Activated CD4-positive, alpha-beta T cell treated with anti-CD3 and anti-CD28 coated beads, Interleukin-2, amount 10 ng/mL, durations not matched to agents 24 days and 14 days (primary cell): ENCODE data around the gene PRDM16. TPM values are rescaled to one million over a fixed set of nuclear protein-coding genes. Genes with fewer than 3 reads are reported as not detected.

Experiments used
- DNase-seq: peaks from one replicate; pipeline ENCODE4 v3.0.0; 2022
- H3K27ac Mint-ChIP-seq: one replicate; pipeline ENCODE4 v1.8.0; 2022; ENCODE audit warnings: mild to moderate bottlenecking, mixed read lengths
- H3K27me3 Mint-ChIP-seq: one replicate; pipeline ENCODE4 v1.8.0; 2022; ENCODE audit warnings: mixed read lengths
- H3K36me3 Mint-ChIP-seq: one replicate; pipeline ENCODE4 v1.8.0; 2022; ENCODE audit warnings: low read depth, mild to moderate bottlenecking, mixed read lengths
- H3K4me1 Mint-ChIP-seq: one replicate; pipeline ENCODE4 v1.8.0; 2021; ENCODE audit warnings: mixed read lengths
- H3K4me3 Mint-ChIP-seq: one replicate; pipeline ENCODE4 v1.8.0; 2022; ENCODE audit warnings: mild to moderate bottlenecking, moderate library complexity, mixed read lengths
- H3K9me3 Mint-ChIP-seq: one replicate; pipeline ENCODE4 v1.8.0; 2021; ENCODE audit warnings: mixed read lengths
- intact Hi-C: fragments of 100-400 bp; cut with micrococcal nuclease; formaldehyde crosslinking; loops from one replicate; pipeline ENCODE4 v1.15.1; 2023
- total RNA-seq: library from RNA; stranded (reverse); gene quantifications from 2 replicates; pipeline ENCODE4 v1.2.3, GENCODE V29; 2022

Gene PRDM16
- total RNA-seq, 1 donor from 2014 or later = not detected

DNA sequence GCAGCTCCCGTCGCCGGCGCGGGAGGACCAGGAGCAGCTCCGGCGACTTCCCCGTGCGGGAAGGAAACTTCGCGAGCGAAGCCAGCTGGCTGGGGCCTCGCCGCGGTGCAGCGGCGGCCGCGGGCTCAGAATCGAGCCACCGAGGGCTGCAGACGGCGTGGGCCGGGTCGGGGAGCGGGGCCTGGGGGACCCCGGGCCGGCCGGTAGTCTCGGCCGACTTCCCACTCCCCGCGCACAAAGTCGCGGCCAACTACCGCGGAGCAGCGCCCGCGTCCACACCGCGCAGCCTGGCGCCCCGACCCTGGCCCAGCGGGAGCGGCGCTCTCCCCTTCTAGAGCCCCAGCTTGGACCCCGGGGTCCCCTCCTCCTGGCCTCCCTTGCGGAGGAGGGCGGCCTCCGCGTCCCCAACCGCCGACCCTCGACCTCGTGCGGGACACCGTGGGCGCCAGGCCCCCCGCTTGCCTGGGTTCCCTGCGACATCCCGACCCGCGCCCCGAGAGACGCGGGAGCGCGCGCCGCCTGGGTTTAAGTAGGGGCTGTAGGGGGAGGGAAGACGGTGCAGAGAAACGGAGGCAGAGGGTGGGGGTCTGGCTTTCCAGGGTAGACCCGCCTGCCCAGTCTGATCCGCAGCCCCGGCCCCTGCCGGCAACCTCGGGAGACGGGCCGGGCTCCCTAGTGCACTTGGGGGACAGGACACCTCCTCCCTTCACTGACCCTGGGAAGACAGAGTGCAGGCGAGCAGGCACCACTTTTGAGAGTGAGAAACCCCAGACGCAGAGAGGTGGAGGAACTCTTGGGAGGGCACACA lies 4.7 kb downstream of the PRDM16 start:
- Mint-ChIP-seq H3K27me3 (peaks cover 22% of the 10 kb centered on the region), H3K36me3 (no peaks in the 10 kb centered on the region), H3K27ac (no peak overlapping the region), H3K9me3 (no peaks in the 10 kb centered on the region), H3K4me1 (peaks cover 2% of the 10 kb centered on the region), H3K4me3 (no peak overlapping the region)
- no peak for DNase-seq
- intact Hi-C loops = no loop called here

DNA sequence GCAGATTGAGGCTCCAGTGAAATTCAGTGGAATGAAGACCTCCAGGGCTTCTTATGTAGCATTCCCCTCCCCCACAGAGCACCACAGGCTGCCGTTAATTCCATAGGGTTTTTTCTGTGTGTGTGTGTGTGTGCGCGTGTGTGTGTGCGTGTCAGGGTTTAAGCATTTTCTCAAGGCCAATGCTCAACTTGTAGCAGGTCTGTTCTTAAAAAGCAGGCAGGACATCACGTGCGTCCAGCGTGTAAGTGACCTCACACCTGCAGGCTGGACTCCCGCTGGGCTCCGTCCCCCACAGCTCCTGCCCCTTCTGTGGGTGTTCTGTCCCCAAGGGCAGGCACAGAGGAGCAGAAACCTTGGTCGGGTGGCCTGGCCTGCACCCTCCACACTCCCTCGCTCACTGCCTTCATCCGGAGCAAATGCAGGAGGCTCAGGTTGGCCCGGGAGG lies 5.3 kb downstream of the PRDM16 start:
- Mint-ChIP-seq H3K27ac (no peak overlapping the region), H3K9me3 (no peaks in the 10 kb centered on the region), H3K4me3 (no peak overlapping the region), H3K4me1 (no peaks in the 10 kb centered on the region), H3K36me3 (no peaks in the 10 kb centered on the region), H3K27me3 (peaks cover 22% of the 10 kb centered on the region)
- no peak for DNase-seq
- intact Hi-C loops = no loop called here

DNA sequence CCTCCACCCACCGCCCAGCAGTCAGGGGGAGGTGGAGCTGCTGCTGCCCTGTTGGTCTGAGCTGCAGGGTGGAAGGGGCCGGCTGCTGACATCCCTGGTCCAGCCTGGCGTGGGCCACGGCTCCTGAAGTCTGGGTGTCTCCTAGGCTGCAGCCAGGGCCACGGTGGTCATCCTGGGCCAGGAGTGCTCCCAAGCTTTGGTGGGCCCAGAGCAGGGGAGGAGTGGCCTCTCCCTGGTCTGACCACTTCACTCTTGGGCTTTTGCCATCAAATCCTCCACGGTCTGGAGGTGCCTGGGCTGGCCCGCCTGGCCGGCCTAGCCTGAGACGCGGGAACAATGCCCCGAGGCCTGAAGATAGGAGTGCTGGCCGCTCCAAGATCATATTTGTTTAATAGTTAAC lies 5.8 kb downstream of the PRDM16 start:
- intact Hi-C loops = no loop called here
- Mint-ChIP-seq H3K27me3 (peaks cover 22% of the 10 kb centered on the region), H3K4me3 (no peak overlapping the region), H3K4me1 (no peaks in the 10 kb centered on the region), H3K36me3 (no peaks in the 10 kb centered on the region), H3K9me3 (no peaks in the 10 kb centered on the region), H3K27ac (no peak overlapping the region)
- DNase-seq = no peak

DNA sequence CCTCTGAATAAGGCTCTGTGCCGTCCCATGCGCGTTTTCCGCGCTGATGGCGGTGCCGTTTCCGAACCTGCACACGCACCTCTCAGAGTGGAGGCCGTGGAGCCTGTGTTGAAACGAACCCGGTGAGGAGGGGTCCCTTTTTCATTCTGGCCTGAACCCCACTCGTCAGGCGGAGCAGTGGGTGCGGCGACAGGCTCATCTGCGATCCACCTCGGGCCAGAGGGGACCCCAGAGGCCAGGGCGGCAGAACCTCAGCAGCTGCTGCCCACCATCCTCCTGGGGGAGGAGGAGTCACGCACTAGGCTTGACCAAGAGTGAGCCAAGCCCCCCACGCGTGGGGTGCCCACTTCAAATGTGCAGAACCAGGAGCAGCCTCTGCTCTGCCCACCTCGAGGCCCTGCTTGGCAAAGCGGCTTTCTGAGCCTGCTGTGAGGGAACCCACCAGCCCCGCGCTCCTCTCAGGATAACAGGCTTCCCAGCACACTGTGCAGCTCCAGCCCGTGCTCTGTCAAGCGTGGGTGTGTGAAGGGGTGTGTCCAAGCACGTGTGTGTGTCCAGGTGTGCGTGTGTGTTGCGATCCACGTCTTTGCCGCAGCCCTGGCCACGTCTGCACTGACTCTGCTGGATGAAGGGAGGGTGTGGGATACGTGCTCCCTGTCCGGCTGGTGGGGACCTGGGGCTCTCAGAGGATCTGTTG lies 6.8 kb downstream of the PRDM16 start:
- Mint-ChIP-seq H3K4me1 (no peaks in the 10 kb centered on the region), H3K27me3 (peaks cover 22% of the 10 kb centered on the region), H3K9me3 (no peaks in the 10 kb centered on the region), H3K4me3 (no peak overlapping the region), H3K27ac (no peak overlapping the region), H3K36me3 (no peaks in the 10 kb centered on the region)
- intact Hi-C loops = no loop called here
- no peak for DNase-seq

DNA sequence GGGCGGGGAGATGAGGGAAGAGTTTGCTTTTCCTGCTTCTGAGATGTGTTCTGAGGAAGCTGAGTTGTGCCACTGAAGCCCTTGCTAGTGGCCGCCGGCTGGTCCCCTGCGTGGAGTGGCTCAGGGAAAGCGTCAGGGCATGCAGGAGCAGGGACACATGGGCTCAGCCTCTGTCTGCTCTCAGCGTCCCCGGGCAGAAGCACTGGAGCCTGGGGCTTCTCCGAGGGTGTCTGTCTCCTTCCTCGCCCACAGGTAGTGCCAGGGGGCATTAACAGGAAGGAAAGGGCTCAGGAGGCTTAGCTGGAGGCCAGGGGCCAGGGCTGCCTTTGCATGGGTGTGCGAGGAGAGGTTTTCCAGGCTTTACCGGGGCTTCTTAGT lies 7.3 kb downstream of the PRDM16 start:
- Mint-ChIP-seq H3K36me3 (no peaks in the 10 kb centered on the region), H3K4me3 (no peak overlapping the region), H3K27ac (no peak overlapping the region), H3K27me3 (peaks cover 19% of the 10 kb centered on the region), H3K9me3 (no peaks in the 10 kb centered on the region), H3K4me1 (no peaks in the 10 kb centered on the region)
- intact Hi-C loops = no loop called here
- no peak for DNase-seq

DNA sequence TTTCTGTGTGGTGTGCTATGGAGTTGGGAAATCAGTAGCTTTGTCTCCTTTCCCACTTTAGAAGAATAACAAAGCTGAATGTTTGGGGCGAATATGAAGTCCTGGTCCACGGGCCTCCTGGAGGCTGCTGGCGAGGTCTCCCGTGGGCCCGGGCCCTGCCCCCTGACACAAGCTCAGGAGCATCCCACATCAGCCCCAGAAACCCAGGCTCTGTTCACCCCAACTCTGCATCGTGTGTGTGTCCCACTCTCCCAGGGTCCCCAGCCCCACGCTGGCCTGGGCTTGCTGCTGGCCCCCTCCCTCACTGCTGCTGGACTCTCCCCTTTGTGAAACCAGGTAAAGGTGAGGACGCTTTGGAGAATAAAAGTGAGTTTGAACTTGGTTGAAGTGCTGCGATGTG lies 8.1 kb downstream of the PRDM16 start:
- no peak overlapping the region for H3K27ac Mint-ChIP-seq
- intact Hi-C loops = no loop called here
- no peak overlapping the region for H3K4me3 Mint-ChIP-seq
- no peaks in the 10 kb centered on the region for H3K36me3 Mint-ChIP-seq
- H3K4me1 Mint-ChIP-seq = no peaks in the 10 kb centered on the region
- H3K27me3 Mint-ChIP-seq = peaks cover 14% of the 10 kb centered on the region
- no peaks in the 10 kb centered on the region for H3K9me3 Mint-ChIP-seq
- DNase-seq = no peak

DNA sequence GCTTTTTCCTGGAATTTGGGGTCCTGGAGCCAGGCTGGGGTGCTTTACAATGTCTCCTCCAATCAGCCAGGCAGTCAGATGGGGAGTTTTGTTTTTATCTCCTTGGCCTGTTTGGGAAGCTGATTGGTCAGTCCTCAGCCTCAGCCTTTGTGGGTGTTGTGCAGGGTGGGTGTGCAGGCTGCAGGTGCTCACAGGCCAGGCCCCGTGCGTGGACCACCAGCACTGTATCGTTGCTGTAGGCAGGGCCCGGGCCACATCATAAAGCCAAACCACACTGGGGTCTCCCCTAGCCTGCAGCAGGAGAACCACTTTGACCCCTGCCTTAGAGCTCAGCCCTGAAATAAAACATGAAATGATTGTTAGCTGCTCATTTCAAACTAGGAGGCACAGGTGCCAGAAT lies 8.6 kb downstream of the PRDM16 start:
- H3K4me1 Mint-ChIP-seq = no peaks in the 10 kb centered on the region
- no peaks in the 10 kb centered on the region for H3K36me3 Mint-ChIP-seq
- no peak for DNase-seq
- peaks cover 11% of the 10 kb centered on the region for H3K27me3 Mint-ChIP-seq
- no peak overlapping the region for H3K27ac Mint-ChIP-seq
- intact Hi-C loops = no loop called here
- H3K4me3 Mint-ChIP-seq = no peak overlapping the region
- H3K9me3 Mint-ChIP-seq = no peaks in the 10 kb centered on the region

DNA sequence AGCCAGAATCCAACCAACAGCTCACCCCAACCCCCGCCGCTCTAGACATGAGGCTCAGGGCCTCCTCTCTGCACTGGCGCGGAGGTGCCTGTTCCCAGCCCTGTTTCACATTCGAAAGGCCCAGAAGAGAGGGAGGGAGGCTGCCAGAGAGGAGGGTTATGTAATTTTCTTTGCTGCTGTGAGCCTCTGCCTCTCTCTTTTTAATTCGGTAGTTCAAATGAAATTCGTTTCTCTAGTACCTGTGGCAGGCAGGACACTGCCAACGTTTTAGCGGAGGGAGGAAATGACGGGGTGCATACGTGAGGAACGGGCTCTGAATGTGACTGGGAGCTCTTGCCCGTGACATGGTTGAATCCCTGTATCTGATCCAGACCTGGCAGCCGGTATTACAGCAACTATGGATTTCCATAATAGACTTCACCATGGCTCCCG lies 9.4 kb downstream of the PRDM16 start:
- Mint-ChIP-seq H3K4me1 (no peaks in the 10 kb centered on the region), H3K27me3 (peaks cover 11% of the 10 kb centered on the region), H3K27ac (no peak overlapping the region), H3K36me3 (no peaks in the 10 kb centered on the region), H3K9me3 (no peaks in the 10 kb centered on the region), H3K4me3 (no peak overlapping the region)
- intact Hi-C loops = no loop called here
- no peak for DNase-seq

DNA sequence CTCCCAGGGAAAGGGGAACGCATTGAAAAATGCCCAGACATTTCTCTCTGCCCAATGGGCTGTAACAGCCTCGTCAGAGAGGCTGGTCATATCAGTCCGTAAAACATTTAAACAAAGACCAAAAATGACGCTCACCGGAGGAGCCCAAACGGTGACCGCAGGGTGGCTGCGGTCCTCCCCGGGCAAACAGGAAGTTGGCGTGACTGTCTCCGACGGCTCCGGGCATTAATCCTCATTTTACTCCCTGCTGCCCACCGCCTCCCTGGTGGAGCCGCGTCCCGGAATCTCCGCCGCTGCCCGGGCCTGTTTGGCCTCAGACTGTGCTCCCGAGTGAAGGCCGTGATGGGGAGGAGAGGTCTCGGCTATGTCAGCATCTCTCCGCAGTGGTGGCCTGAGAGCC lies 9.9 kb downstream of the PRDM16 start:
- H3K36me3 Mint-ChIP-seq = no peaks in the 10 kb centered on the region
- no peak for DNase-seq
- intact Hi-C loops = no loop called here
- H3K9me3 Mint-ChIP-seq = no peaks in the 10 kb centered on the region
- no peaks in the 10 kb centered on the region for H3K4me1 Mint-ChIP-seq
- peaks cover 11% of the 10 kb centered on the region for H3K27me3 Mint-ChIP-seq
- no peak overlapping the region for H3K27ac Mint-ChIP-seq
- H3K4me3 Mint-ChIP-seq = no peak overlapping the region

DNA sequence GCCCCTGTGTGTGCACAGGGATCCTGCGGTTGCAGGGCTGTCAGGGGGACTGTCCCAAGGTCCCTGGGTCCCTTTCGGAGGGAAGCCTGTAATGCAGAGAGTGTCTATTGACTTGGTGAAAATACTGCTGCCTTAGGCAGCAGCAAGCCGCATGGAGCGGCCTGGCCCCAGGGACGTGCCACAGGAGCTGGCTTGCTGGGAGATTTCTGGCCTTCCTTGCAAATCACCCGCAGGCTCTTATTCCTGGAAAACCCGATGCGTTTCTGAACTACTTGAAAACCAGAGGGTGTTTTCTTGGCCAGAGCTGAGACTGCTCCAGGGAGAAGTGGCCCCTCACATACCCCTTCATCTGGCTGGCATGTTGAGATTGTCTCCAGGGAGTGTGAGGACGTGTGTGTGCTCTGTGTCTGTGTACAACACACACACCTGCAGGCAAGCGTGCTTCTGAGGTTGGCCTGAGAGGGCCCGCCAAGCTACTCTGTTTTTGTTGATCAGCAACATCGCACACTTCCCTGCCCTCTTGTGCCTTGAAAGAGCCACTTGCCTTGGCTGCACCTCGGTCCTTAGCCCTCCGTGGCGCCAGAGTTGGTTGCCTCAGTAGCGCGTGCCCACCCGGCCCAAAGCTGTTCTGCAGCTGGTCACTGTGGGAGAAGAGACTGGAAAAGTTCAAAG lies 10.5 kb downstream of the PRDM16 start:
- Mint-ChIP-seq H3K4me3 (no peak overlapping the region), H3K27me3 (peaks cover 7% of the 10 kb centered on the region), H3K9me3 (no peaks in the 10 kb centered on the region), H3K27ac (no peak overlapping the region), H3K4me1 (no peaks in the 10 kb centered on the region), H3K36me3 (no peaks in the 10 kb centered on the region)
- DNase-seq = no peak
- intact Hi-C loops = no loop called here

DNA sequence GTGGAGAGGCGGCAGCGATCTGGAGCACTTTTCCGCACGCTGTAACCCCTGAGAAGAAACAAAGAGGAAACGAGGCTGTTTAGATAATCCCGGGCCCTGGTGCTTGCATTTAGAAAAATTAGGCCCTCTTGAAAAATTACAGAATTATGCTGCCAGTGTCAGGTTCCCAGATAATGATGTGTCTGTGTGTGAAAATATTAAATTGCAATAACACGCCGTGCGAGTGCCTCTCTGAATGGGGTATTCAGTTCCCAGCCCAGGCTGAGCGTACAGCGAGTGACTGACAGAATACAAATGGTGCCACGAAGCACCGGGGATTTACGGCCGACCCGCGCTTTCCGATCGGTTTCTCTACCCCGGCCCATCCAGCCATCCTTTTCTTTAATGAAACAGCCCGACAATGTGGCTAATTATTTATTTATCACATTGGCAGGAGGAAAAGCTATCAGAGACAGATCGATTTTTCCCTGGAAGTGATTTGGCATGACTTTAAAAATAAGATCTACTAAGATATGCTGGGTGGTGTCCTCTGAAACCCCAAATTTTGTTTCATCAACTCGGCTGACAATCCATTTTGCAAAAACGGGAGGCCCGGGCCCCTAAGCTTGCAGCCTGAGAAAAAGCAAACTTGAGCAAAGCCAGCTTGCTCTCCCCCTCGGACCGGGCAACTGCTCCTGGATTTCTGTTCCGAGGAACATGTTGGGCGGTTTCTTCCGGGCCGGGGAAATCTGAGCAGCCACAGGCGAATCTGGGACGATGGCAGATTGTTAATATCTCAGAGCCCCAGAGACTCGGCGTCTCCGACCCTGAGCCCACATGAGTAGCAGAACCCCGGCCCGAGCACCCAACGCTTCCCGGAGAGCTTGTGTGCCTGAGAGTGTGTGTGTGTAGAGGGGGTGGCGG lies 11.3 kb downstream of the PRDM16 start:
- H3K4me3 Mint-ChIP-seq = no peak overlapping the region
- no peaks in the 10 kb centered on the region for H3K4me1 Mint-ChIP-seq
- no peak for DNase-seq
- H3K27me3 Mint-ChIP-seq = peaks cover 5% of the 10 kb centered on the region
- H3K9me3 Mint-ChIP-seq = no peaks in the 10 kb centered on the region
- intact Hi-C loops = no loop called here
- H3K36me3 Mint-ChIP-seq = no peaks in the 10 kb centered on the region
- H3K27ac Mint-ChIP-seq = no peak overlapping the region

DNA sequence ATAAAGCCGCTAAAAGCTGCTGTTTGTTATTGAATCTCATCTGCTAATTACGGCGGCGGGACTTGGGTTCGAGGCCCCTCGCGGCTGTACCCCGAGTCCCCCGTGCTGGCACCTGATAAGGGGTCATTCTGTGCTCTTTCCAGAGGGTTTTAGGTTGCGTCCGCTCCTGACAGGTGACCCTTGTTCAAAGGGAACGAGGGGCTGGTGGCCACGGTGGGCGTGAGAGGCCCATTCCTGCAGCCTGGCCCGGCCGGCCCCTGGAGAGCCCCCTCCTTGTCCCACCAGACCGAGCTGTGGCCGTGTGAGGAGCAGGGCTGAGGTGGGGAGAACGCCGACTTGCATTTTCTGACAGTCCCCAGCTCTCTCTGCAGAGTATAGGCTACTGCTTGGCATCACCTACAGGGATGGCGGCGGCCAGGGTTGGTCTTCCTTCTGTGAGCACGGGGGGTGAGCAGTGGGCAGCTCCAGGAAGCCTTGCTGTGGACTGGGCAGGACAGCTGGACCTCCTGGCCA lies 12.2 kb downstream of the PRDM16 start:
- Mint-ChIP-seq H3K4me3 (no peak overlapping the region), H3K27ac (no peak overlapping the region), H3K9me3 (no peaks in the 10 kb centered on the region), H3K4me1 (no peaks in the 10 kb centered on the region), H3K36me3 (no peaks in the 10 kb centered on the region), H3K27me3 (peaks cover 5% of the 10 kb centered on the region)
- DNase-seq = no peak
- intact Hi-C loops = no loop called here

DNA sequence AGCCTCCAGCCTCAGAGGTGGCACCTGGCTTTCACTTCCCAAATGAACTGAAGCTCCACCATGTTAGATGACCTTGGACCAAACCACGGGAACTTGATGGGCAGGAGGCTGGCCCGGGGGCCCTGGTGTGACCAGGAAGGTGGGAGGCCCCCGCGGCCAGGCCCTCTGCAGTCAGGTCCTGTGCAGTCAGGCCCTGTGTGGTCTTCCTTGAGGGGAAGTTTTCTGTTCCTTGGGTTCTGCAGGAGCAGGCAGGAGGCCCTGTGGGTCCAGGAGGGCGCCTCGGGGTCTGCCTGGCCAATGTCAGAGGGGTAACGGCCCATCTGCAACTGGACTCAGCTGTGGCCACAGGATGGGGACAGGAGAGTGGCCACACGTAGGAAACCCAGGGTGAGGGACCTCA lies 13.0 kb downstream of the PRDM16 start:
- intact Hi-C loops = no loop called here
- Mint-ChIP-seq H3K27ac (no peak overlapping the region), H3K4me1 (no peaks in the 10 kb centered on the region), H3K36me3 (no peaks in the 10 kb centered on the region), H3K4me3 (no peak overlapping the region), H3K27me3 (peaks cover 5% of the 10 kb centered on the region), H3K9me3 (no peaks in the 10 kb centered on the region)
- no peak for DNase-seq
